Left kidney (tissue), 2 donors: Measurements from ENCODE around the gene PLP2. TPM values are rescaled to one million over a fixed set of nuclear protein-coding genes. Genes with fewer than 3 reads are reported as not detected.
"Not testable (repeated sequence)": the region's sequence is repeated elsewhere in the genome, so short reads cannot be mapped to it uniquely, and the experiment has no call there.

Experiments
- DNase-seq: peaks from one replicate; pipeline ENCODE4 v3.0.0-alpha.2; 2013
- polyA plus RNA-seq: library from polyadenylated mRNA; unstranded; fragments of 120-200 nt; gene quantifications from one replicate; pipeline ENCODE4 v1.2.1, GENCODE V29; 2013; ENCODE audit not compliant: insufficient read length

Gene PLP2
- polyA plus RNA-seq, 1 donor: 37.9 TPM

DNA sequence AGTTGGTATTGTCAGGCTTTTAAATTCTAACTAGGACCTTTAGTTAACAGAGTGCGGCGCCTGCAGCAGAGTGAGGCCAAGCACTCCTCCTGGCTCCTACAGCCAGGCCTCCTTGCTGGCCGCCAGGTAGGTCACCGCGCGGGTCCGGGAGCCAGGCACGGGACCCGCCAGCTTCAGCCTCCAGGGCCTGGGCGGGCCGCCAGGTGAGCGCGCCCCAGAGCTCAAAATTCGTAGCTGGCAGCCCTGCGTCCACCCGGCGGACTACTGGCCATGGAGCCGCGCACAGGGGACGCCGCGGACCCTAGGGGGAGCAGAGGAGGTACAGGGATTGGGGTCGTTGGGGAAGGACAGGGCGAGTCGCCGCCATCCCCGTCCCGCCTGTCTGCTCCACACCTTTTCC lies 9.1 kb upstream of the PLP2 start, which contains the start of gene MAGIX:
Gene MAGIX (plus strand): TSS at position 139 of the 400 bp plus-strand sequence. CDS start 132 bp downstream, at position 271.
- no peak for DNase-seq

DNA sequence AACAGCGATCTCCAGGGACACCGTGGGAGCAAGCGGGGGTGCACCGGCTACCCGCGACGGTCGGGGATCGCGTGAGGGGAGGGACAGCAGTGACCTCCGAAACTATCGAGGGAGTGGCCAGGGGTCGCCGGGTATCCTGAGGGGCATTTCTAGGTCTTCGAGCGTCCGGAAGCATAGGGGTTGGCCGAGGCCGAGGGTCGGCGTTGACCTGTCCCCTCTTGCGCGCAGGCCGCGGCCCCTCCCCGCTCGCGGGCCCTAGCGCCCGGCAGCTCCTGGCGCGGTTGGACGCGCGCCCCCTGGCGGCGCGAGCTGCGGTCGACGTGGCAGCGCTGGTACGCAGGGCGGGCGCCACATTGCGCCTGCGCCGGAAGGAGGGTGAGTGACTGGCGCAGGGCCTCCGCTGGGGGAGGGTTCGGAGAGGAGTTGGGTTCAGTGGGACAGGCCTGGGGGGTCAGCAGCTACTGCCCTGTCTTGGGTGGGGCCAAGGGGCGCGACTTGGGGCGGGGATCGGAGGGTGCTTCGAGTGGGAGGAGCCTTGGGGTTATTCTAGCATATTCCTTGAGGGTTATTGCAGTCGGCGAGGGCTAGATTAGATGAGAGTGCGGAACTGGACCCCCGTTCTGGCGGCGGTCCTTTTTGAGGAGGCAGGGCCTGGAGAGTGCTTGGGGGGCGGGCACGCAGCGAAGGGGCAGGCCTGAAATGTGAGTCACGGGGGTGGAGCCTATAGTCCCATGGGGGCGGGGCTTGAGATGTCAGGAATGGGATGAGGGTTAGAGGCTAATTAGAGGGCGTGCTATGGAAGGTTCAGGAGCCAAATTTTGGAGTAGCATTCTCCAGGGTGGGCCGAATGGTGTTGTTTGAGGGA lies 7.9 kb upstream of the PLP2 start:
- DNase-seq: peak; percentile 70

DNA sequence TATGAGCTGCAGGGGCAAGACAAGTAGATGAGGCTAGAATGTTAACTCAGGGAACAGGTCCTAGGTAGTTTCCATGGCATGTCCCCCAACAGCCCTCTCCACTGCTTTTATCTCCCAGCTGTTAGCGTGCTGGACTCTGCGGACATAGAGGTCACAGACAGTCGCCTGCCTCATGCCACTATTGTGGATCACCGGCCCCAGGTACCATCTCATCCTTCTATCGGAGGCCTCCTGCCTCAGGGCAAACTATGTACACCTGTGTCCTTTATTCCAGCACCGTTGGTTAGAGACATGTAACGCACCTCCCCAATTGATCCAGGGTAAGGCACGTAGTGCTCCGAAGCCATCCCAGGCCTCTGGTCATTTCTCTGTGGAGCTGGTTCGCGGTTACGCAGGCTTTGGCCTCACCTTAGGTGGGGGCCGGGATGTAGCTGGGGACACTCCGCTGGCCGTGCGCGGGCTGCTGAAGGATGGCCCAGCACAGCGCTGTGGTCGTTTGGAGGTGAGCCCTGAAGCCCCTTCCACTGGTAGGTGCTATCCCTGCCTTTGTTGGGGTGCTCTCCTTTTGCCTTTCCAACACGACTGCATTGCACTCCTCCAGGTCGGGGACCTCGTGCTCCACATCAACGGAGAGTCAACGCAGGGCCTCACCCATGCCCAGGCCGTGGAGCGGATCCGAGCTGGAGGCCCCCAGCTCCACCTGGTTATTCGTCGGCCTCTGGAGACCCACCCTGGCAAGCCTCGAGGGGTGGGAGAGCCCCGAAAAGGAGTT lies 6.9 kb upstream of the PLP2 start:
- DNase-seq: no peak

- peak; percentile 83 for DNase-seq
Observed at GRCh38 chrX:49165901-49166881, 5.5 kb upstream of the PLP2 start.

GRCh38 chrX:49166914-49167739 lies 4.6 kb upstream of the PLP2 start:
- DNase-seq: no peak

DNA sequence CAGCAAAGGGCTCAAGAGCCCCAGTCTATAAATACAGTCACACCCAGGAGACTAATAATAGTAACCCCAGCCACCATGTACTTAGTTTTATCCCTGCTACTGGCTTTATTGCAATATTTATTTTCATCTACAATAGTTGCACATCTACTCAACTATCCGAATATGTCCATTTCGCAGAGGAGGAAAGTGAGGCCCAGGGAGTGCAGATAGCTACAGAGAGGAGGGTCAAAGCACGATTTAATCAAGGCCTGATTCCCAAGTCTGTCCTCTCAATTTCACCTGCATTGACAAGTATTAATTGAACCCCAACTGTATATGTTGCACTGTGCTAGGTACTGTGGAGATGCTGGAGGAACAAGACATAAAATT lies 4.0 kb upstream of the PLP2 start:
- DNase-seq: no peak

DNA sequence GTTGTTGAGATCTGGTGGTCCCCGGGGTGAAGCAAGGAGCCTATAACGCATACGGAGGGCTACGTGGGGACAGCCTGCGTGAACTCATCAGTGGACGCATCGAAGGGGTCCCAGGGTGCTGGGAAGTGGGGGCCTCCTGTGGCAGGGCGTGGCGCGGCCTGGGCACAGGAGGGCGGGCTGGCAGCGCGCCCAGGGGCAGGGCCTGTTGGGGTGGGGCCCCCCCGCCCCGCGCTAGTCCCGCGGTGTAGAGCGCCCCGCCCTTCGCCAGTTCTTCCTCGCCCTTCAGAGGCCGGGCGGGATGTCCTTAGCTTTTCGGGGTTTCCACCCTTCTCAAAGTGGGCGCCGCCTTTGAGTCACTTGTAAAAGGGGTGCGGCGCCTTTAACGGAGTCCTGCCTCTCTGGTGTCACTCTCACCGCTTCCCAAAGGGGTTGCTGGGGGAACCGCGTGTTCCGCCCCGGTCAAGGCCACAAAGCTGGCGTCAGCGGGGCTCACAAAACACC lies 632 bp downstream of the PLP2 start:
- DNase-seq: no peak

GRCh38 chrX:49173544-49173943 lies 1.8 kb downstream of the PLP2 start:
- not testable (repeated sequence) for DNase-seq

DNA sequence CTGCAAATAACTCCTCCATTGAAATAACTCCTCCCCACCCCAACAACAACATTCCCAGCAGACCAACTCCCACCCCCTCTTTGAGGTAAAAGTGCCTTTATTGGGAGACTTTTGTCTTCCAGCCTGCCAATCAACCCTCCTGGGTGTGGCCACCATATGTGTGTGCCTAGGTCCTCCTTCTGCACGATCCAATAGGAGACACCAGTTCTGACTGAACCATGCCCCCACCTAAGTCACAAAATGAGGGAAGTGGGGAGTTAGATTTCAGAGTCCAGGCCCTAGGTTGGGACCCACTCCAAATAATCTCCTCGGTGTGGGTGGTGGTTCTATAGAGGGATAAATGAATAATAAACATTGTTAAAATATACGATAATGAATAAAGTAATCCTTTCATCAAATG lies 3.0 kb downstream of the PLP2 start:
- no peak for DNase-seq

GRCh38 chrX:49175435-49176274 lies 4.0 kb downstream of the PLP2 start:
- DNase-seq: no peak

DNA sequence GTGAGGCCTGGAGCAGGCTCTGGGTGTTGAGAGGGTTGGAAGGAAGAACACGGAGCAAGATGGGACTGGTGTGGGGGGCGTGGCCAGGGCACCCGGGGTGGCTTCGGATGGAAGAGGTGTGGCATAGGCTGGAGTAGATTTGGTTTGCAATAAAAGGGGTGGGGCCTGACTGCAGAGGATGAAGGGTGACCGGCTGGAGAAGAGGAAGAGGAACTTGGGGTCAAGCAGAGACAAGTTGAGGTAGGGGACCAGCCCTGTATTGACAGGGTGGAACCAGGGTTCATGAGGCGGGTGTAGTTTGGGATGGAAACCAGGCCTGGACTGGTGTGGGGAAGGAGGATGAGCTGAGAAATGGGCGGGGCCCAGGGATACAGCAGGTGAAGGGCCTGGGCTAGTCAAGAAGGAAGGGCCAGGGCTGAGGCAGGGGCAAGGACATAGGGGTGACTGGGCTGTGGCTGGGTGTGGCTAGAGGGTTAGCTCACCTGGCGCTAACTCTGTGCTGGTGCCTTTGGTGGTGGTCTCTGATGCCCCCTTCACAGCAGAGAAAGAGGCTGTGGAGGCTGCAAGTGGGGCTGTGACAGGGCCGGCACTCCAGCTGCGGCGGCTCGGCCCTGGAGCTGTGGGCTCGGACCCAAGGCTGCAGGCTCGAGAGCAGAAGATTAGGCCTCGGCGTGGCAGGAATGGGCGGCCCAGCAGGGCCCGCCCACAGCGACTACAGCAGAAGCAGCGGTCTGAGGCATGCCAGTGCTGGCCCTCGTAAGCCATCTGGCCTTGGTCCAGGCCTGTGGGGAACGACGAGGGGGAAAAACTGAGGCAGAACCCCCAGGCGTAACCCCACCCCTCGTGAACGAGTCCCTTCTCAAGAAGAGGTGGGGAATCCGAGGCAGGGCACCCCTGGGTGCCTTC lies 5.0 kb downstream of the PLP2 start:
- DNase-seq: no peak

- DNase-seq: no peak
Observed at GRCh38 chrX:49177338-49177833, 5.7 kb downstream of the PLP2 start.

GRCh38 chrX:49177873-49178480 lies 6.3 kb downstream of the PLP2 start:
- DNase-seq: no peak

GRCh38 chrX:49178537-49178936 lies 6.8 kb downstream of the PLP2 start:
- no peak for DNase-seq

- DNase-seq: no peak
Observed at GRCh38 chrX:49179358-49179757, 7.7 kb downstream of the PLP2 start.

DNA sequence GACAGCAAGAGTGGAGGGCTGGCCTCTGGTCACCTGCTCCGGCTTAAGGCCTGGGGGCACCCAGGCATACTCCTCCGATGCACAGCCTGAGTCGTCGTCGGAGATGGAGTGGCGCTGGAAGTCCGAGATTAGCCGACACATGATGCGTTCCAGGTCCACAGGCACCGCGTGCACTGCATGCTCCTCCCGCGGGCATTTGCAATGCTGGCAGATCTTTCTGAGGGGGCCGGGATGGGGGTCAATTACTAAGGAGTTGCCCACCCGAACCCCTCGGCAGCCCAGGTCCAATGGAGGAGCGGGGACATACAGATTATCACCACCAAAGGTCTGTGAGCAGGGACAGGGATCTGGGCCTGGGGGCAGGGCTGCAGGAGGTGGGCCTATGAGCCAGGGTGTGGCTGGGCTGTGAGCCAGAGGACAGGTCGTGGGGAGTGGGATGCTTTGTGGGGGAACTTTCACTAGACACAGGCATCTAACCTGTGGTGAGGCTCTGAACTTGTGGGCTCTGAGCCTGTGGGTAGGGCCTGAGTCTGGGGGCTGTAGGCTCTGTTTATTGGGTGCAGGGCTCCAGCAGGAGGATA lies 12.1 kb downstream of the PLP2 start:
- DNase-seq: no peak
